Stomach (tissue), 4 donors: Measurements from ENCODE around the gene ITGB4.

Experiments used
- POLR2A ChIP-seq, 4 donors: fragments of 450-650 bp; IDR thresholded peaks; one replicate each; pipeline ENCODE4 v1.6.1; 2016; ENCODE audit warnings: antibody characterized with exemption in 4 of 4, control low read depth in 2 of 4, mild to moderate bottlenecking in 1 of 4, moderate library complexity in 1 of 4
- TF ChIP-seq, protein P1 (sequence below), 7 experiments: fragments of 450-650 bp in 4 of 7; fragments of 200-600 bp in 3 of 7; sonication (generic) in 3 of 7; IDR thresholded peaks; one replicate each; pipeline ENCODE4 v1.5.1; 2016 to 2019; ENCODE audit warnings: antibody characterized with exemption in 7 of 7, control low read depth in 2 of 7, mild to moderate bottlenecking in 1 of 7

DNA sequence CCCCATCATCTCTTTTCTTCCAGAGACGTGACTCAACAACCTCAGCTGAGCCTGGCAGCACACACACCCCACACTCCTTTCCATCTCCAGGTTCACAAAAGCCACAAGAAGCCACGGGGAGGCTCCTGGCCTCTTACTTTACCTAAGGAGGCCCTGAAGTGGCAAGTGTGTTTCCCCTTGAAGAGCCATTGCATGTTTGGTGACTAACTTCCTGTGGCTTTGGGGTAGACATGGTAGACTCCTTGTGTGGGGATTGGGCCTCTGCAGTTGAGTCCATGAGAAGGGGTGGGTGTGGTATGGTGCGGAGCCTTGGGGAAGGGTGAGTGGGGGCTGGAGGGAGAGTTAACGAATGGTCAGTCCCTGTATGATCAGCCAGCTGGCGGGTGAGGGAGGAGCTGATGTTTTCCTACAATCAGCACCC, 29.9 kb upstream of the ITGB4 start:
- TF ChIP-seq POLR2A (IDR thresholded peaks at IDR 0.05), result no peak
- TF ChIP-seq, protein P1, sequence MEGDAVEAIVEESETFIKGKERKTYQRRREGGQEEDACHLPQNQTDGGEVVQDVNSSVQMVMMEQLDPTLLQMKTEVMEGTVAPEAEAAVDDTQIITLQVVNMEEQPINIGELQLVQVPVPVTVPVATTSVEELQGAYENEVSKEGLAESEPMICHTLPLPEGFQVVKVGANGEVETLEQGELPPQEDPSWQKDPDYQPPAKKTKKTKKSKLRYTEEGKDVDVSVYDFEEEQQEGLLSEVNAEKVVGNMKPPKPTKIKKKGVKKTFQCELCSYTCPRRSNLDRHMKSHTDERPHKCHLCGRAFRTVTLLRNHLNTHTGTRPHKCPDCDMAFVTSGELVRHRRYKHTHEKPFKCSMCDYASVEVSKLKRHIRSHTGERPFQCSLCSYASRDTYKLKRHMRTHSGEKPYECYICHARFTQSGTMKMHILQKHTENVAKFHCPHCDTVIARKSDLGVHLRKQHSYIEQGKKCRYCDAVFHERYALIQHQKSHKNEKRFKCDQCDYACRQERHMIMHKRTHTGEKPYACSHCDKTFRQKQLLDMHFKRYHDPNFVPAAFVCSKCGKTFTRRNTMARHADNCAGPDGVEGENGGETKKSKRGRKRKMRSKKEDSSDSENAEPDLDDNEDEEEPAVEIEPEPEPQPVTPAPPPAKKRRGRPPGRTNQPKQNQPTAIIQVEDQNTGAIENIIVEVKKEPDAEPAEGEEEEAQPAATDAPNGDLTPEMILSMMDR (IDR thresholded peaks at IDR 0.05), result no peak
